Left ventricle myocardium inferior (tissue), 1 donor: Measurements from ENCODE around the gene STAM. TPM values are rescaled to one million over a fixed set of nuclear protein-coding genes. Genes with fewer than 3 reads are reported as not detected.
A peak's percentile ranks its signal among the peaks of the same experiment; 100 is the strongest.

Experiments
- DNase-seq: peaks from one replicate; pipeline ENCODE4 v3.0.0-alpha.2; 2020
- H3K27ac ChIP-seq: fragments of 200-600 bp; replicated peaks from 2 replicates; pipeline ENCODE4 v1.8.0; 2021
- H3K27me3 ChIP-seq: fragments of 200-600 bp; 2 replicates; pipeline ENCODE4 v1.8.0; 2021; ENCODE audit warnings: low read depth
- H3K36me3 ChIP-seq: fragments of 200-600 bp; 2 replicates; pipeline ENCODE4 v1.8.0; 2021
- H3K4me1 ChIP-seq: fragments of 200-600 bp; 2 replicates; pipeline ENCODE4 v1.8.0; 2021
- H3K4me3 ChIP-seq: fragments of 200-600 bp; 2 replicates; pipeline ENCODE4 v1.8.0; 2021; ENCODE audit warnings: mild to moderate bottlenecking, moderate library complexity
- H3K9me3 ChIP-seq: fragments of 200-600 bp; replicated peaks from 2 replicates; pipeline ENCODE4 v1.8.0; 2021
- intact Hi-C: fragments of 100-400 bp; cut with micrococcal nuclease; formaldehyde crosslinking; loops from one replicate; pipeline ENCODE4 v1.11.0; 2022
- total RNA-seq: library from RNA; stranded (reverse); fragmentation: NEBNext Ultra II Directional; extraction: Animal tissue kit (Norgen Biotek cat#: 25700); gene quantifications from one replicate; pipeline ENCODE4 v1.2.1, GENCODE V29; 2021
- TF ChIP-seq, protein P1 (sequence below): fragments of 200-600 bp; IDR thresholded peaks from 2 replicates; pipeline ENCODE4 v1.8.0; 2021; ENCODE audit warnings: antibody characterized with exemption, mild to moderate bottlenecking, borderline replicate concordance
- donor health status: DM: no; HTN: yes; CAD: no; lungs with severe emphysema.

STAM gene
- total RNA-seq, 1 donor from 2014 or later: 21.3 TPM

DNA sequence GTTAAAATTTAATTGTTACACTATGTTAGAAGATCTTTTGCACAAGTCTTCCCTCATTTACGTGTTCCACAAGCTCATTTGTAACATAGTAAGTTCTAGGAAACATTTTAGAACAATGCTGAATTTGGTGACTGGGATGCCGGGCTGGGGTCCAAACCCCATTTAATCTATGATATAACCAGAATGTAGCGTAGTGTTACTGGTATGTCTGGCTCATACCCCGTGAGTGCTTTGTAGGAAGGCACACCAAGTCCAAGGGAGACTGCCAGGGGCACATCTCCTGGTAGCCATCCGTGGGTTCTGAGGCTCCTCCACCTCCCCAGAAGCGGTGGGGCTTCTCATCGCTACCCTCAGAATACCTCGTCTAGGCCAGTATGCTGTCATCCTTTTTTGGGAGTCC lies 86.7 kb downstream of the STAM start:
- no peaks in the 10 kb centered on the region for H3K36me3 ChIP-seq
- H3K4me1 ChIP-seq: peaks cover 11% of the 10 kb centered on the region
- no peaks in the 10 kb centered on the region for H3K27me3 ChIP-seq
- H3K9me3 ChIP-seq: no peaks in the 10 kb centered on the region
- intact Hi-C loops: loop anchor here (10.0 kb wide), 1 partner anchor 484 kb away; no protein-coding TSS in a partner anchor
- no peak overlapping the region for H3K4me3 ChIP-seq
- TF ChIP-seq, protein P1, sequence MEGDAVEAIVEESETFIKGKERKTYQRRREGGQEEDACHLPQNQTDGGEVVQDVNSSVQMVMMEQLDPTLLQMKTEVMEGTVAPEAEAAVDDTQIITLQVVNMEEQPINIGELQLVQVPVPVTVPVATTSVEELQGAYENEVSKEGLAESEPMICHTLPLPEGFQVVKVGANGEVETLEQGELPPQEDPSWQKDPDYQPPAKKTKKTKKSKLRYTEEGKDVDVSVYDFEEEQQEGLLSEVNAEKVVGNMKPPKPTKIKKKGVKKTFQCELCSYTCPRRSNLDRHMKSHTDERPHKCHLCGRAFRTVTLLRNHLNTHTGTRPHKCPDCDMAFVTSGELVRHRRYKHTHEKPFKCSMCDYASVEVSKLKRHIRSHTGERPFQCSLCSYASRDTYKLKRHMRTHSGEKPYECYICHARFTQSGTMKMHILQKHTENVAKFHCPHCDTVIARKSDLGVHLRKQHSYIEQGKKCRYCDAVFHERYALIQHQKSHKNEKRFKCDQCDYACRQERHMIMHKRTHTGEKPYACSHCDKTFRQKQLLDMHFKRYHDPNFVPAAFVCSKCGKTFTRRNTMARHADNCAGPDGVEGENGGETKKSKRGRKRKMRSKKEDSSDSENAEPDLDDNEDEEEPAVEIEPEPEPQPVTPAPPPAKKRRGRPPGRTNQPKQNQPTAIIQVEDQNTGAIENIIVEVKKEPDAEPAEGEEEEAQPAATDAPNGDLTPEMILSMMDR: no peak
- no peak for DNase-seq
- peak overlapping the region; percentile 44 for H3K27ac ChIP-seq

DNA sequence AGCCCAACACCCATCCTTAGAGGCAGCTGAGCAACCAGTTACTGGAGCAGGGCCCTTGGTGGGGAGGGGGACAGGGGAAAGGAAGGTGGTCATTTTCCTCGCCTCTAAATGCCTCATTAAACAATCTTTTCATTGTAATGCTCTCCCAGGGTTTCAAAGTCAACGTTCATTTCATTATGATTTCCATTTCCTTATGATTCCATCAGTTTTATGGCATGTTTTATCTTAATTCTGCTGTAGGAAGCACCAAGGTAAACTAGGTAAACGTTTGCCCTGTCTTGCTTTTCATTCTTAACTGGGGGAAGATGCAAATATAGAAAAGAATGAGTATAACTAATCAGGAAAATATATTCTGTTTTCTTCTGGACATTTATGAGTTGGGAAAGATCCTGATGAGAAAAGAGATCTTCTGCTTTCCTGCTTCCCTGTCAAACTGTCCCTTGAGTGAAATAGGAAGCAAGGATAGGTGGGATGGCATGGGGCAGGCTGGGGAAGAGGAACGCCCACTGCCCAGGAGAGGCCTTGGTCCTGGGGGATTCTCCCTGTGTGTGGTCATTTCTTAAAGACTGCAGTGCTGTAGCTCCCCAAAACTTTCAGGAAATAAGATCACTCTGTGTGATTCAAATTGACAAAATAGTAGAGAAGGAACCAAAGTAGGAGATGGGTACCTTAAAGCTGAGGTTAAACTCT lies 87.5 kb downstream of the STAM start:
- Histone ChIP-seq H3K9me3 (no peaks in the 10 kb centered on the region), H3K4me3 (no peak overlapping the region), H3K27me3 (no peaks in the 10 kb centered on the region), H3K36me3 (no peaks in the 10 kb centered on the region), H3K4me1 (peaks cover 13% of the 10 kb centered on the region), H3K27ac (peak overlapping the region; percentile 44)
- no peak for DNase-seq
- TF ChIP-seq, protein P1: no peak
- intact Hi-C loops: loop anchor here (10.0 kb wide), 1 partner anchor 483 kb away; no protein-coding TSS in a partner anchor

DNA sequence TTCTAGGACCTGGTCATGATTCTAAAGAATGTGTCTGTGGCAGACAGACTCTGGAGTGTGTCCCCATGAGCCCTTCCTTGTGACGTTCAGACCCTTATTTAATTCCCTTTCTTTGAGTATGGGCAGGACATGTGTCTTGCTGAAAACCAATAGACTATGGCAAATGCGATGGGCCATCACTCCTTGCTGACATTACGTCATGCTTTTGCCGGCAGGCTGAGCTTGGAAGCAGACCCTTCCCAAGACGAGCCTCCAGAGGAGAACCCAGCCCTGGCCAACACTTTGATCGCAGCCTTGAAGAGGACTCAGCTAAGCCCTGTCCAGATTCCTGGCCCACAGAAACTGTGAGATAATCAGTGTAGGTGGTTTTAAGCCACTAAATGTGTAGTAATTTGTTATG lies 89.7 kb downstream of the STAM start:
- intact Hi-C loops: loop anchor here (10.0 kb wide), 1 partner anchor 481 kb away; no protein-coding TSS in a partner anchor
- TF ChIP-seq, protein P1: no peak
- H3K4me3 ChIP-seq: no peak overlapping the region

DNA sequence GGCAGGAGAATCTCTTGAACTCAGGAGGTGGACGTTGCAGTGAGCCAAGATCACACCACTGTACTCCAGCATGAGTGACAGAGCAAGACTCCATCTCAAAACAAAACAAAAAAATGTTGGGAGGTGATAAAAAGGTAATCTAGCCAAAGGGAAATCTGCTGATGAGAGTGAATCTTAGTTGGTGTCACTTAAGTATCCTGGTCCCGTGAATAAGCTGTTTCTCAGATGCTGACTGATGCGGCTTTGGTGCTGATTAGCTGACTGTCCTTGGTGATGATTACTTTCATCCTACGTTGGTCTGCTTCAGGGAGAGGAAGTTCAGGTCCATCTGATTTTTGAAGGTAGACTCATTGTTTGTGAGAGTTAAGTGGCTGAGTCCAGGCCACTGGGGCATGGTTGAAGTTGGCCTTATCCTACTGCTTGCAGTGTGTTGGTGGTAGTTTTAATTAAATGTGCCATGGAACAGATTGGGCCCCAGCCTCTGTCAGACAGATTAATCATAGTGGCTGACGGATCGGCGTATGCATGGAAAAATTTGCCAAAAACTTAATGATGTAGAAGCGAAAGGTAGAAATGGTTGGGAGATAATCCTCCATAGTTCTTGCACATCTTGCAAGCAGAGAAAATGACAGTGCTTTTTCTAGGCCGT lies 90.6 kb downstream of the STAM start:
- TF ChIP-seq, protein P1: no peak
- no peaks in the 10 kb centered on the region for H3K27me3 ChIP-seq
- no peaks in the 10 kb centered on the region for H3K36me3 ChIP-seq
- H3K4me1 ChIP-seq: peaks cover 25% of the 10 kb centered on the region
- no peak overlapping the region for H3K4me3 ChIP-seq
- peak overlapping the region; percentile 78 for H3K27ac ChIP-seq
- DNase-seq: no peak
- intact Hi-C loops: loop anchor here (10.0 kb wide), 1 partner anchor 480 kb away; no protein-coding TSS in a partner anchor
- H3K9me3 ChIP-seq: no peaks in the 10 kb centered on the region

More for the DNA sequence above, 89.7 kb downstream of the STAM start:
- no peaks in the 10 kb centered on the region for H3K36me3 ChIP-seq
- H3K27me3 ChIP-seq: no peaks in the 10 kb centered on the region
- peaks cover 25% of the 10 kb centered on the region for H3K4me1 ChIP-seq
- DNase-seq: no peak
- no peaks in the 10 kb centered on the region for H3K9me3 ChIP-seq
- H3K27ac ChIP-seq: no peak overlapping the region

DNA sequence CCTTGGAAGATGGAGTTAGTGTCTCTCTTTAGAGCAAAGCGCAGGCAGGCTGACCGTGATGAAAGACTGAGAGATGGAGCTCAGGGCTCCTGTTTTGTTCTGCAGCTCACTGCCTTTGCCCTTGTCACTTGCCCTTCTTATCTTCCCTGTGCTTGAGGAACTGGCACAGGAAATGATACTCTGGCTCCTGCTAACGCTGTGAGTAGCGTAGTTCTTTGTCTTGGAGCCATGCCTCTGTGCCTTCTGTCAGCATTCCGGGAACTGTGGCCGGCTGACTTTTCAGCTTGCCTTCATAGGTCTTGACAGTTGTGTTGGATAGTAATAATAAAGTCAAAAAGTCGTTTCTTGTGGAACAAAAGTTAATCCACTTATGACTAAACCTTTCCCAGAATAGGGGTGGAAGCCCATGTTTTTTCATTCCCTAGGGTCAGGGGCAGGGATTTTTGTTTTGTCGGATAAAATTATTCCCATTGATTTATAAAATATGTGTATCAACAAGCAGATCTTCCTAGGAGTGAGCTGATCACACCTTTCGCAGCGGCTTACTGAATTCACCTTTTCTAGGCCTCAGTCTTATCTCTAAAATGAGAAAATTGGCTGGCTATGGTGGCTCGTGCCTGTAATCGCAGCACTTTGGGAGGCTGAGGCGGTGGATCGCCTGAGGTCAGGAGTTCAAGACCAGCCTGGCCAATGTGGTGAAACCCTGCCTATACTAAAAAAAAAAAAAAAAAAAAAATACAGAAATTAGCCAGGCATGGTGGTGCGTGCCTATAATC lies 91.4 kb downstream of the STAM start:
- Histone ChIP-seq H3K9me3 (no peaks in the 10 kb centered on the region), H3K4me1 (peaks cover 25% of the 10 kb centered on the region), H3K27ac (peak overlapping the region; percentile 78), H3K36me3 (no peaks in the 10 kb centered on the region), H3K4me3 (no peak overlapping the region), H3K27me3 (no peaks in the 10 kb centered on the region)
- no peak for DNase-seq
- intact Hi-C loops: loop anchor here (10.0 kb wide), 1 partner anchor 479 kb away; no protein-coding TSS in a partner anchor
- TF ChIP-seq, protein P1: no peak
